ENCODE results near the gene CLDN15. TPM values are rescaled to one million over a fixed set of nuclear protein-coding genes. Genes with fewer than 3 reads are reported as not detected.
A peak's percentile ranks its signal among the peaks of the same experiment; 100 is the strongest.

Gene CLDN15
- total RNA-seq, 1 donor from 2014 or later, result 11.3 TPM

DNA sequence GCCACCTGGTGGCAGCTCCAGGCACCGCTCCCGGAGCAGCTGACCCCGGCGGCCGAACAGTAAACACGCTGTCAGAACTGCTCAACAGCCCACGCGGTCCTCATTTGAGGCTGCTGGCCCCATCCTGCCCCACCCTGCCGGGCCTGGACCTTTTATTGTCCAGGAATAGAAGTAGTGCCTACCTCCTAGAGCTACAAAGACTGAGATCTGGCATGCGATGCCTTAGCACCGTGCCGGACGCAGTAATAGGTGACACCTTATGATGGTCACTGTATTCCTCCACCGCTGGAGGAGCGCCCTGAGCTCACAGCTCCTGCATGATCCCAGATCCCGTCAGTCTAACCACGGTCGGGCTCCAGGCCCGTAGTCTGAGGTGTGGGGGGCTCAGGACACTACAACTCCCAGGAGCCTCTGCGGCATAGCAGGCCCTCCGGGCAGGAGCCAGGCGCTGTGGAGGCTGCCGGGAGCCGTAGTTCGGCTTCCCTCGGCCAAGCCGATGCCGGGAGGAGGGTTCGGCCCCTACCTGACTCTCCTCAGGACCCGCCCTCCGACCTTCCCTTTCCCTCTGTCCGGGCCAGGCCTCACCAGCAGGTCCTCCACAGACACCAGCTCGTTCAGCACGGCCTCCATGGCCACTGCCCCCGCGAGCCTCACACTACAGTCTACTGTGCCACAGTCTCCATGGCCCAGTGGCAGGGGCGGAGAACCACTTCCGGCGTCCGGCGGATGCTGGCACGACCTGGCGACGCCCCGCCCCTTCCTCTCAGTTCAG lies 7.0 kb upstream of the CLDN15 start, which contains the start of gene FIS1:
Gene FIS1, minus strand, starts transcription at position 707 of the 772 bp plus-strand sequence. Its CDS starts 77 bp downstream, at position 630.
- peak; percentile 93 for DNase-seq (ENCODE audit: low spot score)

DNA sequence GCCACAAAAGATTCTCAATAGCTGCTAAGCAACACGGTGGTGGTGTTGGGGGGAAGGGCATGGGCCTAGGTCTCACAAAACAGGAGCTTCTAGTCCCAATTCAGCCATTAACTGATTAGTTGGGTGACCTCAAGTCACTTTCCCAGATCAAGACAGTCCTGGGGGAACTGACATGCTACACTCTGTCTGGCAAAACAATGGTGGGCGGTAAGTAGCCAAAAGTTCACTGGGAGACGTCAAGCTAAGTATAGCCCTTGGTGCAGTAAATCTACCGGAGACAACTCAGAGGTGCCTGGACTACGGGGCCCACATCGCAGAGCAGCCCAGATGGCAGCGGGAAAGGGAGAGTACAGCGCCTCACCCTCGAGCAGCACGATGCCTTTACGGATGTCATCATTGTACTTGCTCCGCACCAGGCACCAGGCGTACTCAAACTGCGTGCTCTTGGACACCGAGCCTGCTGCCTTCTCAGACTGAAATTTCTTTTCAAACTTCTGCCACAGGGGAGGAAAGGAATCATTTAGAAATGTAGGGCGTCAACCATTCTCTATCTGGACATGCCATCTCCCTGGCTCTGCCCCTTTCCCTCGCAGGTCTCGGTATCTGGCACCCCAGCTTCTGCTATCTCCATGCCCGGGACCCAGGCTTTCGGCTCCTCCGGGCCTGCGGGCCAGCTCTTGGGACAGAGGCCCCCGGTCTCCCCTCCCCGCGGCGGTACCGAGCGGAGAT lies 6.2 kb upstream of the CLDN15 start:
- DNase-seq (ENCODE audit: low spot score), result no peak

DNA sequence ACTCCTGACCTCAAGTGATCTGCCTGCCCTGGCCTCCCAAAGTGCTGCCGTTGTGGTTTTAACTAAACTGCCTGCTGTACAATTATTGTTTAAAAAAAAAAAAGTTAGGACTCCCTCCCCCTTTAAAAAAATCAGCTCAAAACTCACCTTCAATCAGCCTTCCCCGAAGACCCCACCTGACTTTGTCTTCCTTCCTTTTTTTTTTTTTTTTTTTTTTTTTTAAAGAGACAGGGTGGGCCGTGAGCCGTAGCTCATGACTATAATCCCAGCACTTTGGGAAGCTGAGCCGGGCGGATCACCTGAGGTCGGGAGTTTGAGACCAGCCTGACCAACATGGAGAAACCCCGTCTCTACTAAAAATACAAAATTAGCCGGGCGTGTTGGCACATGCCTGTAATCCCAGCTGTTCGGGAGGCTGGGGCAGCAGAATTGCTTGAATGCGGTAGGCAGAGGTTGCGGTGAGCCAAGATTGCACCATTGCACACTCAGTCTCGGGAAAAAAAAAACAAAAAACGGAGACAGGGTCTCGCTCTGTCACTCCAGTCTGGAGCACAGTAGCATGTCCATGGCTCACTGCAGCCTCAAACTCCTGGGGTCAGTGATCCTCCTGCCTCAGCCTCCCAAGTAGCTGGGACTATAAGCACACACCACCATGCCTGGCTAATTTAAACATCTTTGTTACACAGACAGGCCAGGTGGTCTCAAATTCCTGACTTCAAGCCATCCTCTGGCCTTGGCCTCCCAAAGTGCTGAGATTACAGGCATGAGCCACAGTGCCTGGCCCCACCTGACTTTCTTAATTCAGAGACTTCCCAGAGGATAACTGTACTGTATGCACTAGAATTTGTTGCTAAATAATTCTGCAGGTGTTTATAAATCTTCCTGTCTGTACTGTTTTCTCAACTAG lies 4.1 kb upstream of the CLDN15 start:
- DNase-seq (ENCODE audit: low spot score), result no peak

DNA sequence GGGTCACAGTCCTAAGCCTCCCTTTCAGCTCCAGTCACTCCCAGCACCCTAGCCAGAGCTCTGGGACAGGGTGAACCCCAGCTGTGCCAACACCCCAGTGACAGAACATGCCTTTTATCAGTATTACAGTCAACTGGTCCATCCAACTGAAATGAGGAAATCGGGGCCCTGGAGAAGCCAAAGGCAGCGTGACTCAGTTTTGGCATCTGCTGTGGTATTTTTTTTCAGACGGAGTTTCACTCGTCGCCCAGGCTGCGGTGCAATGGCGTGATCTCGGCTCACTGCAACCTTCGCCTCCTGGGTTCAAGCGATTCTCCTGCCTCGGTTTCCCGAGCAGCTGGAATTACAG lies 3.4 kb upstream of the CLDN15 start:
- DNase-seq (ENCODE audit: low spot score), result no peak

DNA sequence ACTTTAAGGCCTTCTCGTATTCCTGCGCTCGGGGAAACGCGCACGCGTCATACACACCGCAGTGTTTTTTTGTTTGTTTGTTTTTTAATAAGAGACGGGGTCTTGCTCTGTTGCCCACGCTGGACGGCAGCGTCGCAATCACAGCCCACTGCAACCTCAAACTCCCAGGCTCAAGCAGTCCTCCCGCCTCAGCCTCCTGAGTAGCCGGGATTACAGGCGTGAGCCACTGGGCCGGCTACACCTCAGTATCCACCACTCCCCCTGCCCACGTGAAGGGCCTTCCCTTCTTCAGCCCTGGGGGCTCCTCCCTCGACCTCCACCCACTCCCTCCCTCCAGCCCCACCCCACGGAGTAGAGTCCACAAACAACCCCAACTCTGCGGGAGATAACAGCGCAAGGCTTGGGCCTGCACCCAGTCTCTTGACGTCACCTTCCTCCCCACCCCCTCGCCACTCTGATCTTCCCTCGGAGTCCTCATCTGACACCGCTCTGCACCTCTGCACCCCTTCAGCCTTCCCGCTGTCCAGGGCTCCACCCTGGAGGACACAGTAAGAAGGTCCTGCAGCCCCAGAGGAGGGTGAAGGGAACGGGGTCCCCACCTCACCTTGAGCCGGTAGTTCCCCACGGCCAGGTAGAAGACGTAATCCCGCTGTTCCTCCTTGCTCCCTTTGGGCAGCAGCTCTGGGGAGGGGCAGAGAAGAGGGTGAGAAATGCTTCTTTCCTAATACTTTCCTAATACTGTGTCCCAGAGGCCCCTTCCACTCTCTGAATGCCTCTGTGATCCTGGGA lies 2.8 kb upstream of the CLDN15 start:
- no peak for DNase-seq (ENCODE audit: low spot score)

DNA sequence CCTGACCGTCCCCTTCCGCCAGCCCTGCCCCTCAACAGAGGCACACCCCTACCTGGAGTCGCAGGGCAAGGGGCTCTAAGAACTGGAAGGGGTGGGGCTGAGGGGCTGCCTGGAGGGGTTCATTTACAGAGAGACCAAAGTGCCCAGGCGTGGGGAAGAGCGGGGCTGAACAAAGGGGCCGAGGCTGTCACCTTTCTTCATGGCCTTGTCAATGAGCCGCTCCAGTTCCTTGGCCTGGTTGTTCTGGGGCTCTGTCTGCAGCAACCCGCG lies 2.3 kb upstream of the CLDN15 start:
- DNase-seq (ENCODE audit: low spot score), result no peak

DNA sequence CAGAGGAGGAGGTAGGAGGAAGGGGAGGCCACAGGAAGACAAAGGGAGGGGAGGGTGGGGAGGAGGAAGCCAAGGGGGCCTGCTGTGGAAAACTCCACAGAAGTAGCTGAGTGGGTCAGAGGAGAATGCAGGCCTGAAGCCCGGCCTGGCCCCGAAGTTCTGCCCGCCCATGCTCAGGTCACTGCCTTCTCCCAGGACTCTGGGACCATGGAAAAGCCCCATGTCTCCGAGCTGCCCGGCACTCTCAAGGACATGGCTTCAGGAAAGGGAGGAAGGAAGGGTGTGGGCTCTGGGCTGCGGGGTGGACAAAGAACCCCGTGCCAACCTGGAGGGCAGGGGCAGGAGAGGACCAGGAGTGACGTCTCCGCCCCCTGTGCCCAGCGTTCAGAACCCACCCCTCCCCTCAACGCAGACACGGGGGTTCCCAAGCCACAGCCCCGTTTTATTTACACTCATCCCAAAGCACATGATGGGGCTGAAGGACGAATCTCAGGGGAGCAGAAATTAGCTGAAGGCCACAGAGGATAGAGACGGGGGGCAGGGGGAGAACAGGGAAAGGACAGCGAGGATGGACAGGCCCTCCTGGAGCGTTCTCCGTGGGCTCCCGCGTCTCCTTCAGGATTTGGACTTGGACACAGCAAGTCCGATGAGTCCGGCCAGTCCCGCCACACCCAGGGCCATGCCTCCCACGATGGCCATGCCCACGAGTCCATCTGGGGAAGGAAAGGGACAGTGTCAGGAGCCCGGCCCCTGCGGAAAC lies 1.8 kb upstream of the CLDN15 start:
- DNase-seq (ENCODE audit: low spot score), result no peak

DNA sequence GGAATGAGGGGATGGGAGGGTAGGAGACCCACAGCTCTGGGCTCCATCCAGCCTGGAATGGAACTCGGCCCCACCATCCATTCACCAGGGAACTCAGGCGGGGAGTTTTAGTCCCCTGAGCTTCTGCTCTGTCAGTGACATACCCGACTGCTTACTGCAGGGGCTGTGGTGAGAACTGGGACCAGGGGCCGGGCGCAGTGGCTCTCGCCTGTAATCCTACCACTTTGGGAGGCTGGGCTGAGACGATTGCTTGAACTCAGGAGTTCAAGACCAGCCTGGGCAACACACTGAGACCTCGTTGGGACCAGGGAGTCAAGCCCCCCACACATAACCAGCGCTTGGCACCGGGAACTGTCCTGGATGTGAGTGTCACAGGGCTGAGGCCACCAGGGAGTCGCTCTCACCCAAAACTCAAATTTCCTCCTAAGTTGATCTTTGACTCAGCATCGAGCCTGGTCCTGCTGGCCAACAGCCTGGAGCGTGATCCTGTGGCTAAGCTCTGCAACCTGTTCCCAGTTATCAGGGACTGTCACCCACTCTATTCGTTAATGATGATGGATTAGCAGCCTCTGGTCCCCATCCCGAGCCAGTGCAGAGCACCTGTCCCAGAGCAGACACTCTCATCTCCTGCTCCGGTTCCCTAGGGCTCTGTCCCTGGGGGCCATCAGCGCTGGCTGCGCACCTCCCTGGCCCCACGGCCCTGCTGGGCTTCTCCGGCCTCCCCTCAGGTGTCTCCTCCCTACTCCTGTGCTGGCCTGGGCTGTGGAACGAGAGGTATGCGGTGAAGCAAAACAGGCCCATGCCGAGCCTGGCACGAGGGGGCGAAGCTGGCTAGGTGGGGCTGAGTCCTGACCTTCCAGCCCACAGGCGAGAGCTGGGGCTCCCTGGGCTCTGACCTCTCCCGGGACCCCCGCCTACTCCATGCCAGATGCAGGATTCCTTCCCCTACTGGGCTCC lies 902 bp upstream of the CLDN15 start:
- DNase-seq (ENCODE audit: low spot score), result no peak

DNA sequence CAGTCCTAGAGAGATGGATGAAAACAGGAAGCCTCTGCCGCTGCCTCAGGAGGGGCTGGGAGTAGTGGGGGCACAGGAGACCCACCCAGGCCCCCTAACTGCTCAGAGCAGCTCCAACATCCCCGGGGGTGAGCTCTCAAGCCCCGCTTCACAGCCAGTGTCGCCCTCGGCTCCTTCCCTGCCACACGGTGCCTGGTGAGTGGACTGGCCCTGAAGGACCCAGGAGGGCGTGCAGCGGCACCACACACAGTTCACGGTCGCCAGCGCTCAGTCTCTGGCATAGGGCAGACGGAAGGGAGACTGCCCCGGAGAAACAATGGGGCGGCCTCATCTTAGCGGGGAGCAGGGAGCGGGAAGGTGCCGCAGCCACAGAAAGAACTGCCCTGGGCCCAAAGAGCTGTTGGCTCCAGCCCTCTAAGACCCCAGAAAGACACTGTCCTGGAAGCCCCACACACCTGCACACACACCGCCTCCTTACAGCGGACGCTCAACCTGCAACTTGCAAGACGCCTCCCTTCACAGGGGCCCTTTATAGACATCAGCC lies 1.2 kb downstream of the CLDN15 start:
- no peak for DNase-seq (ENCODE audit: low spot score)

DNA sequence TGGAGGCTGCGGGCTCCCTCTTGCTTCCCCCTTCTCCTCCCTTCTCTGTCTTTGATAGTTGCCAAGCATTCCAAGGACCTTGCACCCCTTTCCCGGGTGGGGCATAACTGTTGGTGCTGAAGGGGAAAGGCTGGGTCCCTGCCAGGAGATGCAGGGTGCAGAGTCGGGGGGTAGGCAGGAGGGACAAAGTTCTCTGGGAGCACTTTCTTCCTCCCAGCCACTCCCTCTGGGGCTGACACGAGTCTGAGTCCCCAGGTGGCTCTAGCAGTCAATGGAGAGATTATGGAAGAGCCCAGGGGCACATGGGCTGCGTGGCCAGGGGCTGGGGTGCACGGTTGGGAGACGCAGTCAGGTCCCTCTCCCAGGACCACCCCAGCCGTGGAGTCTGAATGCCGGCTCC lies 2.1 kb downstream of the CLDN15 start:
- DNase-seq (ENCODE audit: low spot score), result no peak

DNA sequence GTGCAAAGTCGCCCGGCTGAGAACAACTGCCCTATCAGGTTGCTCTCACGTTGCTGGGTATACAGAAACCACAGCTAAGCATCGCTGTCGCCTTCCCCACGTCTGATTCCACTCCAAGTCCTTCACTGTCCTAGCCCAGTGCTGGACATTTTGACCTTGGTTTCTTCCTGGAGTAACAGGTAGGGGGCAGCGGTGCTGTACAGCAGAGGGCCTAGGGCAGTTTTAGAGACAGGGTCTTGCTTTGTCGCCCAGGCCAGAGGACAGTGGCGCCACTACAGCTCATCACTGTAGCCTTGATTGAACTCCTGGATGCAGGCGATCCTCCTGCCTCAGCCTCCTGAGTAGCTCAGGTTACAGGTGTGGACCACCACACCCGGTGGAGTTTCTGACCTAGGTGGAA lies 2.6 kb downstream of the CLDN15 start:
- DNase-seq (ENCODE audit: low spot score), result no peak

DNA sequence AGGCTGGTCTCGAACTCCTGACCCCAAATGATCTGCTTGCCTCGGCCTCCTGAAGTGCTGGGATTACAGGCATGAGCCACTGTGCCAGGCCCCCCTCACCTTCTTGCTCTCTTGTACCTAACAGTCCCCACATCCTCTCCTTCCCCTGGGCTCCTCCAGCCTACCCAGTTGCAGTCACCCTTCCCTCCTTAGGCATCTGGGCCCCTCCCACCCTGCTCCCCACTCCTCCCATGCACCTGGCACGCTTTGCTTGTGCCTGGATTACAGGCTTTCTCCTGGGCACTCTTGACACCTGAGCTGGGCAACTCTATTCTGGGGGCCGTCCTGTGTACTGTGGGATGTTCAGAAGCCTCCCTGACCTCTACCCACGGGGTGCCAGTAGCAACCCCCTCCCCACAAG lies 3.0 kb downstream of the CLDN15 start:
- no peak for DNase-seq (ENCODE audit: low spot score)

DNA sequence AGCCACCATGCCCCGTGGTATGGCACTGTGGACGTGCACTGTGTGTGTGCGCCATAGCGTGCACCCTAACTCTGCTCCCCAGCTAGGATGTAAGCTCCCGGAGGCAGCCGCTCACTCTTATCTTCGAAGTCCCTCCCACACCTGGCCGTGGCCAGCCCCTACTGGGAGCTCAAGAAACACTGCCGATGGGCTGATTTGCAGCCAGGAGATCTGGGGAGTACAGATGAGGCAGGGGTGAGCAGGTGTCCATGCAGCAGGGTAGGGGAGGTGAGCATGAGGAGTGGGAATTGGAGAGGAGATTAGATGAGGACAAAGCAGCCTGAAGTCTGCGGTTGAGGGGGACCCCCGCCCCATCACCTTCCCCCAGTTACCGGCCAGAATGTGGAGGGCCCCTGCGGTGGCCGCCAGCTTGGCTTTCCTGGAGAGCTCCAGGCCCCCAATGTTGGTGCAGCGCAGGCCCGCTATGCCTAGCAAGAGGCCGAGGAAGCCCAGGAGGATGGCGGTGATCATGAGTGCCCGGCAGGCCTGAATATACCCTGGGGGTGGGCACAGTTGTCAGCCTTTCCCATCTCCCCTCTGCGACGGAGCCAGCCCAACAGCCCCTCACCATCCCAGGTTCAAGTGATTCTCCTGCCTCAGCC lies 3.6 kb downstream of the CLDN15 start:
- DNase-seq (ENCODE audit: low spot score), result no peak

DNA sequence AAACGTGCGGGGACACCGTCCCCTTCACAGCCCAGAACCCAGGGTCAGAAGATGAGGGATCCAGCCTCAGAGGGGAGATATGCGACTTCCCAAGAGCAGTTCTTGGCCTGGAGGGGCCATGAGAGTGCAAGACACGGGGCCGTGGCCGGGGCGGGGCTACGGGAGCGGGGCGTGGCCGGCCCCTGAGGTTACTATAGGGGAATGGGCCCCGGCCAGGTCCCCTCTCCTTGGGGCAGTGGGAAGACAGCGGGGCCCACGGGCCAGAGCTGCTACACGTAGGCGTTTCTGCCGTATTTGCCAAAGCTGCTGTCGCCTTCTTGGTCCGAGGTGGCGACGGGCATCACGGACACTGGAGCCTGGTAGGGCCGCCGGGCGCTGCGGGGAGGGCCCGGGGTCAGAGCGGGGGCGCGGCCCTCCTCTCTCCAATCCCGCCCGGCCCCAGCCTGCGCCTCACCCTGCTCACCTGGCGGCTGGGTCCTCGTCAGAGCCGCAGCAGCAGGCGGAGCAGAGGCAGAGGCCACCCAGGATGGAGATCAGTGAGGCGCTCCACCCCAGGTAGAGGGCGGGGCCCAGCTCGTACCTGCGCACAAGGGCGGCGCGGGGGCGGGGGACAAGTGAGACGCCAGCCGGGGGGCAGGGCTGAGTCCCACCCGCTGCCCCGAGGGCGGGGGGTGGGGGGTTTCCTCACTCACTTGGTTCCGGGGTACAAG lies 5.3 kb downstream of the CLDN15 start:
- DNase-seq (ENCODE audit: low spot score), result peak; percentile 68

DNA sequence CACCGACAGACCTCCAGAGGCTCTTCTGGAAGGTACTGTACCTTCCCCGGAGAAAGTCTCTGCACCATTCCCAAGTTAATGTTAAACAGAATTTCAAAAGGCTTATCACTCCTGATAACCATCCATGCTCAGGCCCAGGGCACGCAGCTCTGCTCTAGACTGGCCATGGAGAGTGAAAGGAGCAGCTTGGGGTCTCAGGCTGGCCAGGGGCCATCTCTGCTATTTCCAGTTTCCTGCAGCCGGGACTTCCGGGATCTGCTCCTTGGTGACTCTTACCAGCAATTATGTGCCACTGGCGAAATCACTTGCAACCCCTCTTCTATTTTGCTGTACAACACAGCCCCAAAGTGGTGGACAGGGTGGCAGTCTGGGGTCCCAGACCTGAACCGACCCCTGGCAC lies 6.0 kb downstream of the CLDN15 start:
- no peak for DNase-seq (ENCODE audit: low spot score)

DNA sequence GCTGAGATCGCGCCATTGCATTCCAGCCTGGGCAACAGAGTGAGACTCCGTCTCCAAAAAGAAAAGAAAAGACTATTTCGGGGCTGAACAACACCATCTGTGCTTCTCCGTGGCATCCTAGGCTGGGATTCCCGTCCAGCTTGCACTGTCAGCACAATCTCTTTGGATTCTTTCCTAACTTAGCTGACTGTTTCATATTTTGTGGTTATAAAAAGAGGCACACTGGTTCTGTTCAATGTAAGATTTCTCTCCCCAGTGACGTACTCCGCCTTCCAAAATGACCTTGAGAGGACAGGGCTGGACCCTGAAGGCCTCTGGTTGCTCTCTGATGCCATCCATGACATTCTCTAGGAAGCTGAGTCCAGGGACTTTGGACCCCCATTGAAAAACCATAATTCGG lies 10.9 kb downstream of the CLDN15 start:
- DNase-seq (ENCODE audit: low spot score), result no peak

DNA sequence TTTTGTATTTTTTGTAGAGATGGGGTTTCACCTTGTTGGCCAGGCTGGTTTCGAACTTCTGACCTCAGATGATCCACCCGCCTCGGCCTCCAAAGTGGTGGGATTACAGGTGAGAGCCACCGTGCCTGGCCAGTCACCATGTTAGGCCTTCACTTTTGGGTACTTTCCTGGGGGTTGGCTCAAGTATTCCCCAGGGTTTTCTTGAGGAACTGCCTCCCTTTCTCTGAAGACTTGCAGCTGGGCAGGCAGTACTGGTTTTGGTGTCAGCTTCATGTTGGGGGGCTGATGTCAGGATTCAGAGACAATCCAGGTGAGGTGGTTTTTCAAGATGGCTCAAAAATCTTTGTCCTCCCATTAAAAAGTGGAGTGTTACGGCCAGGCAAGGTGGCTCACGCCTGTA lies 12.0 kb downstream of the CLDN15 start:
- no peak for DNase-seq (ENCODE audit: low spot score)

DNA sequence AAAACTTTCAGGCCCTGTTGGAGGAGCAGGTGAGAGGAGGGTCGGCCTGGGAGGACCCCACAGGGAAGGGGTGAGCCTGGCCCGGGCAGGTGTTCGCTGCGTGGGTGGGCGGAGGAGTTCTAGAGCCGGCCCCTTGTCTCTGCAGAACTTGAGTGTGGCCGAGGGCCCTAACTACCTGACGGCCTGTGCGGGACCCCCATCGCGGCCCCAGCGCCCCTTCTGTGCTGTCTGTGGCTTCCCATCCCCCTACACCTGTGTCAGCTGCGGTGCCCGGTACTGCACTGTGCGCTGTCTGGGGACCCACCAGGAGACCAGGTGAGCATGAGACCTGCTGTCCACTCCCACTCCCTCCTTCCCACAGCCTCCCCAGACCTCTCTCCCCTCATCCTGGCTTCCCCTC lies 14.1 kb downstream of the CLDN15 start:
- no peak for DNase-seq (ENCODE audit: low spot score)

Measured in ureter (tissue), 1 donor.